ENCODE measurements around the gene CNN2. TPM values are rescaled to one million over a fixed set of nuclear protein-coding genes. Genes with fewer than 3 reads are reported as not detected.
A peak's percentile ranks its signal among the peaks of the same experiment; 100 is the strongest.

CNN2 gene
- total RNA-seq, 1 experiment from 2014 or later, result 524 TPM

DNA sequence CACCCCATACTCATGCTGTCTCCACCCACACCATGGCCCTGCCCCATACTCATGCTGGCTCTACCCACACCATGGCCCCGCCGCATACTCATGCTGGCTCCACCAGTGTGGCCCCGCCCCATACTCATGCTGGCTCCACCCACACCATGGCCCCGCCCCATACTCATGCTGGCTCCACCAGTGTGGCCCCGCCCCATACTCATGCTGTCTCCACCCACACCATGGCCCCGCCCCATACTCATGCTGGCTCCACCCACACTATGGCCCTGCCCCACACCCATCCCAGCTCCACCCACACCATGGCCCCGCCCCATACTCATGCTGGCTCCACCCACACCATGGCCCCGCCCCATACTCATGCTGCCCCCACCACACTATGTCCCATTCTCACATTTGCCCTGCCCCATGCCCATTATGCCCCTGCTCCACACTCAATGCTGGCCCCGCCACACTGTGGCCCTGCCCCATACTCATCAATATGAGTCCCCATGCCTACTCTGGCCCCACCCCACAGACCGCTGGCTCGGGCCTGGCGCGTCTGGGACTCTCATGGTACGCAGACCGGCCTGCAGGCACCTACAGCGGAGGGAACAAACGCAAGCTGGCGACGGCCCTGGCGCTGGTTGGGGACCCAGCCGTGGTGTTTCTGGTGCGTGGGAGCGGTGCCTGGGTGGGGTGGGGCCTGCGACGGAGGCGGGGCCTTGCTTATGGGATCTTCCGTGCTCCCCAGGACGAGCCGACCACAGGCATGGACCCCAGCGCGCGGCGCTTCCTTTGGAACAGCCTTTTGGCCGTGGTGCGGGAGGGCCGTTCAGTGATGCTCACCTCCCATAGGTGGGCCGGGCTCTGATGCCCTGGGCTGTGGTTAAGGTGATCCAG is 36.9 kb downstream of the CNN2 start:
- Histone ChIP-seq H2BK120ac (ENCODE audit: low read depth, low read length, poor library complexity, severe bottlenecking) (no peak overlapping the region), H3K23ac (ENCODE audit: insufficient read length, low read depth, low read length) (no peak overlapping the region), H4K8ac (replicated peaks; ENCODE audit: insufficient read length, low read depth, low read length) (no peak overlapping the region), H3K56ac (ENCODE audit: insufficient read length, low read depth, low read length) (no peak overlapping the region), H3K27ac (ENCODE audit: insufficient read length, low read depth, low read length) (no peak overlapping the region), H3K79me1 (ENCODE audit: insufficient read depth, low read depth, low read length, poor library complexity, severe bottlenecking) (no peaks in the 10 kb centered on the region), H2BK15ac (ENCODE audit: low read depth, low read length) (no peak overlapping the region), H3K14ac (ENCODE audit: insufficient read depth, low read length) (no peak overlapping the region), H2BK12ac (ENCODE audit: insufficient read length, low read depth, low read length) (no peak overlapping the region), H4K20me1 (ENCODE audit: control insufficient read depth, insufficient read depth, insufficient read length) (no peaks in the 10 kb centered on the region), H3K79me2 (ENCODE audit: insufficient read depth, low read length) (no peaks in the 10 kb centered on the region), H2AFZ (ENCODE audit: low read length) (no peak overlapping the region), H2BK5ac (ENCODE audit: insufficient read length, low read length) (no peak overlapping the region), H4K91ac (ENCODE audit: insufficient read length, low read depth, low read length) (no peak overlapping the region), H3K9me3 (ENCODE audit: control insufficient read depth, low read depth, low read length) (peaks cover 4% of the 10 kb centered on the region), H3K4me2 (ENCODE audit: insufficient read depth, insufficient read length, low read length) (no peak overlapping the region), H3T11ph (ENCODE audit: low read length) (no peak overlapping the region), H3K27me3 (ENCODE audit: insufficient read depth, low read length) (no peaks in the 10 kb centered on the region; the same call in 1 of the 2 replicates), H3K18ac (ENCODE audit: insufficient read length, low read depth, low read length) (no peak overlapping the region), H3K23me2 (ENCODE audit: insufficient read length, low read depth, low read length, poor library complexity, severe bottlenecking) (peaks cover 22% of the 10 kb centered on the region), H3K4me1 (ENCODE audit: insufficient read depth, low read length) (peaks cover 5% of the 10 kb centered on the region; the same call in 1 of the 2 replicates), H2AK5ac (ENCODE audit: insufficient read length, low read length) (no peak overlapping the region), H3K9ac (ENCODE audit: extremely low read depth, insufficient read length, low read length) (no peak overlapping the region), H3K4ac (ENCODE audit: low read depth, low read length) (no peak overlapping the region), H4K5ac (ENCODE audit: insufficient read length, low read depth, low read length) (no peak overlapping the region), H2BK20ac (ENCODE audit: low read depth, low read length, poor library complexity, severe bottlenecking) (no peak overlapping the region)
- no CpG with 5 or more reads among the region's 37 CpGs for WGBS (ENCODE audit: extremely low coverage, insufficient read length, low lambda C conversion rate)
- TF ChIP-seq CTCF (conservative IDR thresholded peaks at IDR 0.05), result no peak
- Mint-ChIP-seq H3K4me1 (peaks cover 11 to 35% of the 10 kb centered on the region in 2 experiments), H3K27ac (0 out of 7 replicates have a peak overlapping the region, but pooled peaks of 1 of the 3 experiments have one; percentile 57), H3K27me3 (ENCODE audit: low read depth) (peaks cover 18% of the 10 kb centered on the region), H3K36me3 (ENCODE audit: insufficient read depth in 1 of 3, low read depth in 3 of 3) (peaks cover 0 to 5% (median 0%) of the 10 kb centered on the region in 3 experiments; a peak in 1 of 7 replicates), H3K4me3 (peak overlapping the region in 1 of 2 experiments; percentile 48; a peak in 2 of 5 replicates), H3K9me3 (no peaks in the 10 kb centered on the region)
- DNase-seq, result no peak

Data from H9 (cell line).